HepG2 (cell line): Measurements from ENCODE around the gene EFCAB13. TPM values are rescaled to one million over a fixed set of nuclear protein-coding genes. Genes with fewer than 3 reads are reported as not detected.

ENCODE experiments used
- AHR ChIP-seq: IDR thresholded peaks from 2 replicates; pipeline ENCODE4 v1.6.1; 2018; ENCODE audit warnings: missing genetic modification reagents, missing compliant biosample characterization
- KDM2A ChIP-seq: sonication (generic); formaldehyde crosslinking; IDR thresholded peaks from 2 replicates; pipeline ENCODE4 v1.4.0; 2020; ENCODE audit warnings: low read depth, missing genetic modification reagents, borderline replicate concordance
- KLF13 ChIP-seq: sonication (generic); formaldehyde crosslinking; IDR thresholded peaks from 2 replicates; pipeline ENCODE4 v1.4.0; 2020; ENCODE audit warnings: mild to moderate bottlenecking, missing genetic modification reagents
- KLF6 ChIP-seq: IDR thresholded peaks from 2 replicates; pipeline ENCODE4 v1.8.0; 2016; ENCODE audit warnings: missing biosample characterization, missing genetic modification reagents
- NCOA2 ChIP-seq: sonication (generic); formaldehyde crosslinking; IDR thresholded peaks from 2 replicates; pipeline ENCODE4 v1.8.0; 2022; ENCODE audit warnings: inconsistent platforms
- PRPF4 ChIP-seq: fragments of 200-400 bp; formaldehyde crosslinking; IDR thresholded peaks from 2 replicates; pipeline ENCODE4 v1.6.1; 2016; ENCODE audit warnings: low read length, low read depth; ENCODE audit not compliant: poor library complexity, severe bottlenecking
- RARA ChIP-seq: IDR thresholded peaks from 2 replicates; pipeline ENCODE4 v1.6.1; 2016; ENCODE audit warnings: missing genetic modification reagents, missing compliant biosample characterization
- ZBTB3 ChIP-seq: sonication (generic); formaldehyde crosslinking; IDR thresholded peaks from 2 replicates; pipeline ENCODE4 v1.4.0; 2020; ENCODE audit warnings: low read depth, mild to moderate bottlenecking, moderate library complexity, missing genetic modification reagents, borderline replicate concordance
- ZNF274 ChIP-seq: sonication (generic); formaldehyde crosslinking; IDR thresholded peaks from 2 replicates; pipeline ENCODE4 v1.5.1; 2020; ENCODE audit warnings: mild to moderate bottlenecking, missing genetic modification reagents
- ZNF343 ChIP-seq: sonication (generic); formaldehyde crosslinking; IDR thresholded peaks from 2 replicates; pipeline ENCODE4 v1.4.0; 2020; ENCODE audit warnings: mild to moderate bottlenecking, missing genetic modification reagents
- ZNF747 ChIP-seq: sonication (generic); formaldehyde crosslinking; IDR thresholded peaks from 2 replicates; pipeline ENCODE4 v1.8.1; 2023; ENCODE audit warnings: missing genetic modification reagents, mild to moderate bottlenecking, borderline replicate concordance
- polyA plus RNA-seq, 8 experiments: library from polyadenylated mRNA; depleted of rRNA in 3 of 8; stranded (reverse) in 7 of 8; unstranded in 1 of 8; fragments of >200 nt; fragmentation: Illumina TruSeq in 4 of 8; extraction: Trizol in 4 of 8; gene quantifications; 2 replicates each; pipeline versions ENCODE4 v1.2.1 to v1.2.3, GENCODE V29; 2011 to 2016; ENCODE audit warnings: low read depth in 4 of 8, missing spikeins in 1 of 8, mixed read lengths in 1 of 8; ENCODE audit not compliant: insufficient read depth in 1 of 8
- total RNA-seq, 5 experiments: library from RNA; depleted of rRNA; stranded (reverse); fragments of >200 nt; fragmentation: Illumina TruSeq; extraction: Trizol; gene quantifications; 2 replicates each; pipeline ENCODE4 v1.2.3, GENCODE V29; 2016; ENCODE audit warnings: low read depth in 1 of 5
- TF ChIP-seq, protein P1 (sequence below): sonication (generic); formaldehyde crosslinking; IDR thresholded peaks from 2 replicates; pipeline ENCODE4 v1.5.0; 2020; ENCODE audit warnings: missing genetic modification reagents
- TF ChIP-seq, protein P2 (sequence below): sonication (generic); formaldehyde crosslinking; IDR thresholded peaks from 2 replicates; pipeline ENCODE4 v1.8.0; 2022; ENCODE audit warnings: mild to moderate bottlenecking, missing genetic modification reagents; ENCODE audit not compliant: insufficient replicate concordance
- TF ChIP-seq, protein P3 (sequence below): sonication (generic); formaldehyde crosslinking; conservative IDR thresholded peaks from 2 replicates; pipeline ENCODE4 v1.8.0; 2022; ENCODE audit warnings: mild to moderate bottlenecking, moderate library complexity, missing genetic modification reagents
- TF ChIP-seq, protein P4 (sequence below): IDR thresholded peaks from 2 replicates; pipeline ENCODE4 v1.6.1; 2016
- TF ChIP-seq, protein P5 (sequence below): sonication (generic); formaldehyde crosslinking; IDR thresholded peaks from 2 replicates; pipeline ENCODE4 v1.9.0; 2021; ENCODE audit warnings: missing genetic modification reagents, borderline replicate concordance

EFCAB13 gene
- total and polyA plus RNA-seq, 2 of the 13 experiments (the other 11 are each of a cell fraction or from before 2014, with no cell fraction given): 0.22 to 0.71 TPM

DNA sequence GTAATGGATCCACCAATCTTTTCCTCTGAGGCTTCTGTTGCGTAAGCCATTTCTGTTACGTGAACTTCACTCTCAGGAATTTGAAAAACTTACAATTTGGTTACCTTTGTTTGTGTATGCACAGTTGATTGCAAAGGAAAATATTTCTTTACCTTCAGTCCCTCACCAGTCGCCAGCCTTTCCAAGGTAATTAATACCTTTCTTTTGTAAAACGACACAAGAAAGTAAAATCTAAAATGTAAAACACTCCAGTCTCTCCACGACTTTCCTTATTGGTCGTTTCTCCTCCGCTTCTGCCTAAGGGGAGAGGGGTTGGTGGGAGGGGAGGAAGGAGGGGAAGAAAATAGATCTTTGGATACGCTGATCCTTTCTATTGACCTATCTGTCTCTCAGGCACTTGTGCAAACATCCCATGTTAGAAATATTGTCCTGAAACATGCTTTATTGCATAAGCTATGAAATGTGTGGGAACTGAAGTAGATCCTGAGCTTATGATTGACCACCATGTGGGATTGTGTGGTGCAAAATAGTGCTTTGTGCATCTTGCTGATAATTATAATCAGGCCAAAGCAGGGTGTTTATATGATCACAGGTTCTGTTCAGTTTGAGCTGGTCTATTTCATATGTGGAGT is 32.4 kb upstream of the EFCAB13 start (continued):
- TF ChIP-seq, protein P1, sequence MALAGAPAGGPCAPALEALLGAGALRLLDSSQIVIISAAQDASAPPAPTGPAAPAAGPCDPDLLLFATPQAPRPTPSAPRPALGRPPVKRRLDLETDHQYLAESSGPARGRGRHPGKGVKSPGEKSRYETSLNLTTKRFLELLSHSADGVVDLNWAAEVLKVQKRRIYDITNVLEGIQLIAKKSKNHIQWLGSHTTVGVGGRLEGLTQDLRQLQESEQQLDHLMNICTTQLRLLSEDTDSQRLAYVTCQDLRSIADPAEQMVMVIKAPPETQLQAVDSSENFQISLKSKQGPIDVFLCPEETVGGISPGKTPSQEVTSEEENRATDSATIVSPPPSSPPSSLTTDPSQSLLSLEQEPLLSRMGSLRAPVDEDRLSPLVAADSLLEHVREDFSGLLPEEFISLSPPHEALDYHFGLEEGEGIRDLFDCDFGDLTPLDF (CRISPR knock-in tag): no peak
- TF ChIP-seq, protein P2, sequence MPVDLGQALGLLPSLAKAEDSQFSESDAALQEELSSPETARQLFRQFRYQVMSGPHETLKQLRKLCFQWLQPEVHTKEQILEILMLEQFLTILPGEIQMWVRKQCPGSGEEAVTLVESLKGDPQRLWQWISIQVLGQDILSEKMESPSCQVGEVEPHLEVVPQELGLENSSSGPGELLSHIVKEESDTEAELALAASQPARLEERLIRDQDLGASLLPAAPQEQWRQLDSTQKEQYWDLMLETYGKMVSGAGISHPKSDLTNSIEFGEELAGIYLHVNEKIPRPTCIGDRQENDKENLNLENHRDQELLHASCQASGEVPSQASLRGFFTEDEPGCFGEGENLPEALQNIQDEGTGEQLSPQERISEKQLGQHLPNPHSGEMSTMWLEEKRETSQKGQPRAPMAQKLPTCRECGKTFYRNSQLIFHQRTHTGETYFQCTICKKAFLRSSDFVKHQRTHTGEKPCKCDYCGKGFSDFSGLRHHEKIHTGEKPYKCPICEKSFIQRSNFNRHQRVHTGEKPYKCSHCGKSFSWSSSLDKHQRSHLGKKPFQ (CRISPR knock-in tag): no peak
- no peak for TF ChIP-seq KLF6 (CRISPR knock-in tag)
- TF ChIP-seq ZNF343: no peak
- TF ChIP-seq RARA (CRISPR knock-in tag): peak; percentile 59
- no peak for TF ChIP-seq KDM2A (CRISPR knock-in tag)
- no peak for TF ChIP-seq ZNF274 (CRISPR knock-in tag)
- TF ChIP-seq NCOA2 (CRISPR knock-in tag): peak; percentile 62; the same call in 1 of the 2 replicates
- TF ChIP-seq PRPF4: no peak
- TF ChIP-seq, protein P3, sequence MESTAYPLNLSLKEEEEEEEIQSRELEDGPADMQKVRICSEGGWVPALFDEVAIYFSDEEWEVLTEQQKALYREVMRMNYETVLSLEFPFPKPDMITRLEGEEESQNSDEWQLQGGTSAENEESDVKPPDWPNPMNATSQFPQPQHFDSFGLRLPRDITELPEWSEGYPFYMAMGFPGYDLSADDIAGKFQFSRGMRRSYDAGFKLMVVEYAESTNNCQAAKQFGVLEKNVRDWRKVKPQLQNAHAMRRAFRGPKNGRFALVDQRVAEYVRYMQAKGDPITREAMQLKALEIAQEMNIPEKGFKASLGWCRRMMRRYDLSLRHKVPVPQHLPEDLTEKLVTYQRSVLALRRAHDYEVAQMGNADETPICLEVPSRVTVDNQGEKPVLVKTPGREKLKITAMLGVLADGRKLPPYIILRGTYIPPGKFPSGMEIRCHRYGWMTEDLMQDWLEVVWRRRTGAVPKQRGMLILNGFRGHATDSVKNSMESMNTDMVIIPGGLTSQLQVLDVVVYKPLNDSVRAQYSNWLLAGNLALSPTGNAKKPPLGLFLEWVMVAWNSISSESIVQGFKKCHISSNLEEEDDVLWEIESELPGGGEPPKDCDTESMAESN (CRISPR knock-in tag): 0 out of 2 replicates have a peak, but pooled peaks have one; percentile 20
- no peak for TF ChIP-seq AHR (CRISPR knock-in tag)
- TF ChIP-seq, protein P4, sequence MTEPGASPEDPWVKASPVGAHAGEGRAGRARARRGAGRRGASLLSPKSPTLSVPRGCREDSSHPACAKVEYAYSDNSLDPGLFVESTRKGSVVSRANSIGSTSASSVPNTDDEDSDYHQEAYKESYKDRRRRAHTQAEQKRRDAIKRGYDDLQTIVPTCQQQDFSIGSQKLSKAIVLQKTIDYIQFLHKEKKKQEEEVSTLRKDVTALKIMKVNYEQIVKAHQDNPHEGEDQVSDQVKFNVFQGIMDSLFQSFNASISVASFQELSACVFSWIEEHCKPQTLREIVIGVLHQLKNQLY (CRISPR knock-in tag): no peak
- TF ChIP-seq KLF13: no peak
- TF ChIP-seq, protein P5, sequence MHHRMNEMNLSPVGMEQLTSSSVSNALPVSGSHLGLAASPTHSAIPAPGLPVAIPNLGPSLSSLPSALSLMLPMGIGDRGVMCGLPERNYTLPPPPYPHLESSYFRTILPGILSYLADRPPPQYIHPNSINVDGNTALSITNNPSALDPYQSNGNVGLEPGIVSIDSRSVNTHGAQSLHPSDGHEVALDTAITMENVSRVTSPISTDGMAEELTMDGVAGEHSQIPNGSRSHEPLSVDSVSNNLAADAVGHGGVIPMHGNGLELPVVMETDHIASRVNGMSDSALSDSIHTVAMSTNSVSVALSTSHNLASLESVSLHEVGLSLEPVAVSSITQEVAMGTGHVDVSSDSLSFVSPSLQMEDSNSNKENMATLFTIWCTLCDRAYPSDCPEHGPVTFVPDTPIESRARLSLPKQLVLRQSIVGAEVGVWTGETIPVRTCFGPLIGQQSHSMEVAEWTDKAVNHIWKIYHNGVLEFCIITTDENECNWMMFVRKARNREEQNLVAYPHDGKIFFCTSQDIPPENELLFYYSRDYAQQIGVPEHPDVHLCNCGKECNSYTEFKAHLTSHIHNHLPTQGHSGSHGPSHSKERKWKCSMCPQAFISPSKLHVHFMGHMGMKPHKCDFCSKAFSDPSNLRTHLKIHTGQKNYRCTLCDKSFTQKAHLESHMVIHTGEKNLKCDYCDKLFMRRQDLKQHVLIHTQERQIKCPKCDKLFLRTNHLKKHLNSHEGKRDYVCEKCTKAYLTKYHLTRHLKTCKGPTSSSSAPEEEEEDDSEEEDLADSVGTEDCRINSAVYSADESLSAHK (CRISPR knock-in tag): no peak
- no peak for TF ChIP-seq ZBTB3 (CRISPR knock-in tag)
- no peak for TF ChIP-seq ZNF747
